ENCODE measurements around the gene SLX9.

SLX9 gene

DNA sequence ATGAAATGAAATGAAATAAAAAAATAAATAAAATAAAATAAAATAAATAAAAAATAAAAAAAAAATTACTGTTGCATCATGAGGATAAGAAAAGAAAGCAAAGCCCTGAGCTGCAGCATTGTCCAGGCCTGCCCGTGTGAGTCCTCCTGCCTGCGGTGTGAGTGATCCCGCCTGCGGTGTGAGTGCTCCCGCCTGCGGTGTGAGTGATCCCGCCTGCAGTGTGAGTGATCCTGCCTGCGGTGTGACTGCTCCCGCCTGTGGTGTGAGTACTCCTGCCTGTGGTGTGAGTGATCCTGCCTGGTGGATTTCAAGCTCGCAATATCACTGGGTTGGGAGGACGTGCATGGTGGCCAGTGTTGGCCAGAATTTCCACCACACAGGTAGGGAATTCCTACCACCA, 44.0 kb upstream of the SLX9 start:
- H3K27ac ChIP-seq (ENCODE audit: poor library complexity, severe bottlenecking): no peak overlapping the region

GRCh38 chr21:44896561-44897286, 43.1 kb upstream of the SLX9 start:
- H3K36me3 ChIP-seq (ENCODE audit: low read depth): no peaks in the 10 kb centered on the region
- no peak for TF ChIP-seq CTCF (IDR thresholded peaks at IDR 0.05; ENCODE audit: poor library complexity, severe bottlenecking)
- H3K27ac ChIP-seq (ENCODE audit: poor library complexity, severe bottlenecking): no peak overlapping the region
- H3K4me3 ChIP-seq (ENCODE audit: severe bottlenecking): no peak overlapping the region
- ATAC-seq (ENCODE audit: low read depth) (no peak), DNase-seq (ENCODE audit: low spot score) (no peak)
- H3K9me3 ChIP-seq (ENCODE audit: severe bottlenecking): no peaks in the 10 kb centered on the region
- no peaks in the 10 kb centered on the region for H3K4me1 ChIP-seq (ENCODE audit: insufficient read depth, poor library complexity, severe bottlenecking)
- H3K27me3 ChIP-seq (ENCODE audit: insufficient read depth, poor library complexity, severe bottlenecking): no peaks in the 10 kb centered on the region

More for the DNA sequence above, 44.0 kb upstream of the SLX9 start:
- H3K27me3 ChIP-seq (ENCODE audit: insufficient read depth, poor library complexity, severe bottlenecking): no peaks in the 10 kb centered on the region
- no peaks in the 10 kb centered on the region for H3K36me3 ChIP-seq (ENCODE audit: low read depth)
- no peaks in the 10 kb centered on the region for H3K9me3 ChIP-seq (ENCODE audit: severe bottlenecking)
- H3K4me3 ChIP-seq (ENCODE audit: severe bottlenecking): no peak overlapping the region
- no peak for DNase-seq (ENCODE audit: low spot score)
- no peaks in the 10 kb centered on the region for H3K4me1 ChIP-seq (ENCODE audit: insufficient read depth, poor library complexity, severe bottlenecking)
- no peak for ATAC-seq (ENCODE audit: low read depth)
- TF ChIP-seq CTCF (IDR thresholded peaks at IDR 0.05; ENCODE audit: poor library complexity, severe bottlenecking): no peak

- DNase-seq (ENCODE audit: low spot score): no peak
These were observed 42.4 kb upstream of the SLX9 start for GRCh38 chr21:44897326-44898010.

DNA sequence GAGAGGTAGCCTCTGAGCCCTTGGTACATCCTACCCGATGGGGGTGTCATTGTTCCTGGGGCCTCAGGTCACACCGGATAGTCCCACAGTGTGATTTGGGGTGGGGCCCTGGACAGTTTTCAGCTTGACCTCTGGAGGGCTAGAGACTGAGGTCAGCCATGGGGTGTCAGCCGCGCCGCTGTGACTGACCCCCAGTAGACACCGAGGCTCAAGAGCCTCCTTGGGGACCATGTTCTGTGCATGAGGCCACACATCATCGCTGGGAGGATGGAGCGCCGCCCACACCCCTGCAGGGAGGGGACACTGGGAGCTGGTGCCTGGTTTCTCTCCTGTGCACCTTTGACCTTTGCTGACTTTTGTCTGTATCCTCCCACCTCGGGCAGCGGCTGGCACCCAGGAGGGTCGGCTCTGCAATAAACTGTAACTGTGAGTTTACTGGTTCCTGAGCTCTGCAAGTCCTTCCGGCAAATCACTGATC, 41.8 kb upstream of the SLX9 start:
- Histone ChIP-seq H3K27me3 (ENCODE audit: insufficient read depth, poor library complexity, severe bottlenecking) (no peaks in the 10 kb centered on the region), H3K9me3 (ENCODE audit: severe bottlenecking) (no peaks in the 10 kb centered on the region), H3K36me3 (ENCODE audit: low read depth) (no peaks in the 10 kb centered on the region), H3K27ac (ENCODE audit: poor library complexity, severe bottlenecking) (no peak overlapping the region), H3K4me1 (ENCODE audit: insufficient read depth, poor library complexity, severe bottlenecking) (no peaks in the 10 kb centered on the region), H3K4me3 (ENCODE audit: severe bottlenecking) (no peak overlapping the region)
- DNase-seq (ENCODE audit: low spot score): no peak
- TF ChIP-seq CTCF (IDR thresholded peaks at IDR 0.05; ENCODE audit: poor library complexity, severe bottlenecking): no peak
- no peak for ATAC-seq (ENCODE audit: low read depth)

More at GRCh38 chr21:44897326-44898010, 42.4 kb upstream of the SLX9 start:
- Histone ChIP-seq H3K27me3 (ENCODE audit: insufficient read depth, poor library complexity, severe bottlenecking) (no peaks in the 10 kb centered on the region), H3K9me3 (ENCODE audit: severe bottlenecking) (no peaks in the 10 kb centered on the region), H3K36me3 (ENCODE audit: low read depth) (no peaks in the 10 kb centered on the region), H3K4me1 (ENCODE audit: insufficient read depth, poor library complexity, severe bottlenecking) (no peaks in the 10 kb centered on the region), H3K4me3 (ENCODE audit: severe bottlenecking) (no peak overlapping the region), H3K27ac (ENCODE audit: poor library complexity, severe bottlenecking) (no peak overlapping the region)
- peak; percentile 38; the same call in 1 of the 3 replicates for ATAC-seq (ENCODE audit: low read depth)
- no peak for TF ChIP-seq CTCF (IDR thresholded peaks at IDR 0.05; ENCODE audit: poor library complexity, severe bottlenecking)

Data from RWPE2 (cell line).